Adrenal gland (tissue), 12 donors: ENCODE data around the gene TNIP2. TPM values are rescaled to one million over a fixed set of nuclear protein-coding genes. Genes with fewer than 3 reads are reported as not detected.
A peak's percentile ranks its signal among the peaks of the same experiment; 100 is the strongest.

Experiments
- DNase-seq, 7 donors: peaks; one replicate each; pipeline ENCODE4 v3.0.0-alpha.2; 2019 to 2020
- H3K27ac ChIP-seq, 5 donors: fragments of 200-600 bp; sonication (generic) in 4 of 5; 1 replicate in 3 of 5; 2 replicates in 2 of 5; pipeline versions ENCODE4 v1.5.1 to v1.8.0; 2016 to 2020; ENCODE audit warnings: mild to moderate bottlenecking in 1 of 5
- H3K27me3 ChIP-seq: fragments of 200-600 bp; 2 replicates; pipeline ENCODE4 v1.8.0; 2021
- H3K36me3 ChIP-seq, 2 donors: fragments of 200-600 bp; replicated peaks in 1 of 2; 1 replicate in 1 of 2; 2 replicates in 1 of 2; pipeline versions ENCODE4 v1.5.1 to v1.8.0; 2018 to 2022
- H3K4me1 ChIP-seq, 2 donors: fragments of 200-600 bp; replicated peaks in 1 of 2; 1 replicate in 1 of 2; 2 replicates in 1 of 2; pipeline versions ENCODE4 v1.5.1 to v1.8.0; 2018 to 2021
- H3K4me3 ChIP-seq, 4 donors: fragments of 200-600 bp; sonication (generic) in 3 of 4; one replicate each; pipeline ENCODE4 v1.5.1; 2016 to 2018
- H3K9me3 ChIP-seq, 3 donors: fragments of 200-600 bp; sonication (generic) in 1 of 3; replicated peaks in 1 of 3; 1 replicate in 2 of 3; 2 replicates in 1 of 3; pipeline versions ENCODE4 v1.5.1 to v1.8.0; 2016 to 2021
- CTCF ChIP-seq, 6 experiments: fragments of 450-650 bp in 4 of 6; fragments of 200-600 bp in 2 of 6; sonication (generic) in 1 of 6; IDR thresholded peaks; 1 replicate in 5 of 6; 2 replicates in 1 of 6; pipeline versions ENCODE4 v1.5.1 to v1.8.0; 2016 to 2021; ENCODE audit warnings: antibody characterized with exemption in 6 of 6, mild to moderate bottlenecking in 2 of 6, moderate library complexity in 1 of 6
- POLR2A ChIP-seq, 2 donors: fragments of 450-650 bp; IDR thresholded peaks; one replicate each; pipeline ENCODE4 v1.6.1; 2017; ENCODE audit warnings: antibody characterized with exemption in 2 of 2, mild to moderate bottlenecking in 2 of 2, moderate library complexity in 1 of 2
- WGBS, 4 donors: extraction: QIAGEN DNeasy Blood & Tissue Kit in 2 of 4; methylation state at CpG; one replicate each; pipeline versions ENCODE4 v1.1.5 to v1.1.7; 2013 to 2017; 5-methylcytosine and 5-hydroxymethylcytosine counted together
- intact Hi-C, 2 donors: fragments of 100-400 bp; cut with DNase I; formaldehyde crosslinking; loops; one replicate each; pipeline versions ENCODE4 v1.14.1 to v1.15.0; 2022 to 2023
- polyA plus RNA-seq, 3 donors: library from polyadenylated mRNA; stranded (reverse); fragments of 200-250 nt in 2 of 3; fragments of 350-450 nt in 1 of 3; fragmentation: Illumina TruSeq in 1 of 3; extraction: RNeasy Lipid Tissue Mini Kit (QIAGEN cat#74804) in 1 of 3; gene quantifications; one replicate each; pipeline ENCODE4 v1.2.3, GENCODE V29; 2013 to 2014
- total RNA-seq, 9 donors: library from RNA; depleted of rRNA in 4 of 9; stranded (reverse); fragments of >200 nt in 4 of 9; fragments of 120-200 nt in 1 of 9; fragmentation: NEBNext Ultra II Directional in 1 of 9; extraction: Animal tissue kit (Norgen Biotek cat#: 25700) in 1 of 9; gene quantifications; one replicate each; pipeline versions ENCODE4 v1.1.0 to v1.2.4, GENCODE V29; 2013 to 2023
- donor health status: healthy with polysubstance abuse.
- donor health status: Bipolar disorder and iron deficiency.
- donor health status: DM: yes; HTN: yes; CAD: no.
- donor health status: DM: no; HTN: no; CAD: no.
- donor health status: DM: no; HTN: no; CAD: no.
- donor health status: DM: yes; HTN: yes; CAD: no.

The TNIP2 gene
- total and polyA plus RNA-seq, 12 donors = 7.8 to 57.7 (median 35.7) TPM

GRCh38 chr4:2746891-2747695, 9.0 kb downstream of the TNIP2 start:
- intact Hi-C loops = no loop called here
- Histone ChIP-seq H3K9me3 (no peaks in the 10 kb centered on the region), H3K27ac (peak overlapping the region in 2 of 5 donors; percentile 84 to 87), H3K36me3 (peaks cover 0 to 48% of the 10 kb centered on the region in 2 donors), H3K4me1 (peaks cover 12 to 16% of the 10 kb centered on the region in 2 donors), H3K4me3 (no peak overlapping the region), H3K27me3 (no peaks in the 10 kb centered on the region)
- 81 to 85% (median 84%) methylated on average over 12 to 16 of the region's 16 CpGs for WGBS, 4 donors
- TF ChIP-seq POLR2A (IDR thresholded peaks at IDR 0.05) (no peak), CTCF (IDR thresholded peaks at IDR 0.05) (no peak)
- no peak for DNase-seq

- Histone ChIP-seq H3K27ac (peak overlapping the region in 3 of 5 donors; percentile 32 to 87 (median 84)), H3K36me3 (peaks cover 0 to 48% of the 10 kb centered on the region in 2 donors)
Observed at GRCh38 chr4:2745981-2746806, 9.9 kb downstream of the TNIP2 start.

GRCh38 chr4:2745516-2745915, 10.6 kb downstream of the TNIP2 start:
- WGBS, 4 donors = 90 to 98% (median 94%) methylated on average over 5 of the region's 5 CpGs
- DNase-seq = no peak
- H3K27ac ChIP-seq = peak overlapping the region in 3 of 5 donors; percentile 32 to 87 (median 84)

More at GRCh38 chr4:2745981-2746806, 9.9 kb downstream of the TNIP2 start:
- H3K9me3 ChIP-seq = no peaks in the 10 kb centered on the region
- H3K4me3 ChIP-seq = no peak overlapping the region
- no peaks in the 10 kb centered on the region for H3K27me3 ChIP-seq
- intact Hi-C loops = no loop called here
- peaks cover 12 to 16% of the 10 kb centered on the region in 2 donors for H3K4me1 ChIP-seq
- 36 to 60% (median 53%) methylated on average over 6 to 21 of the region's 21 CpGs for WGBS, 4 donors
- no peak for TF ChIP-seq CTCF (IDR thresholded peaks at IDR 0.05)
- TF ChIP-seq POLR2A (IDR thresholded peaks at IDR 0.05) = no peak
- peak; percentile 77 to 94 (median 89) for DNase-seq

More at GRCh38 chr4:2745516-2745915, 10.6 kb downstream of the TNIP2 start:
- Histone ChIP-seq H3K4me3 (no peak overlapping the region), H3K36me3 (peaks cover 0 to 48% of the 10 kb centered on the region in 2 donors), H3K9me3 (no peaks in the 10 kb centered on the region), H3K4me1 (peaks cover 12 to 16% of the 10 kb centered on the region in 2 donors), H3K27me3 (no peaks in the 10 kb centered on the region)
- no peak for TF ChIP-seq CTCF (IDR thresholded peaks at IDR 0.05)
- no peak for TF ChIP-seq POLR2A (IDR thresholded peaks at IDR 0.05)
- intact Hi-C loops = no loop called here
